GM10847 (cell line): Measurements from ENCODE around the gene SPINK1.

Experiments used
- POLR2A ChIP-seq: IDR thresholded peaks from 2 replicates; pipeline ENCODE4 v1.6.1; 2011; ENCODE audit not compliant: insufficient read length; ENCODE audit errors: extremely low read depth

The SPINK1 gene

DNA sequence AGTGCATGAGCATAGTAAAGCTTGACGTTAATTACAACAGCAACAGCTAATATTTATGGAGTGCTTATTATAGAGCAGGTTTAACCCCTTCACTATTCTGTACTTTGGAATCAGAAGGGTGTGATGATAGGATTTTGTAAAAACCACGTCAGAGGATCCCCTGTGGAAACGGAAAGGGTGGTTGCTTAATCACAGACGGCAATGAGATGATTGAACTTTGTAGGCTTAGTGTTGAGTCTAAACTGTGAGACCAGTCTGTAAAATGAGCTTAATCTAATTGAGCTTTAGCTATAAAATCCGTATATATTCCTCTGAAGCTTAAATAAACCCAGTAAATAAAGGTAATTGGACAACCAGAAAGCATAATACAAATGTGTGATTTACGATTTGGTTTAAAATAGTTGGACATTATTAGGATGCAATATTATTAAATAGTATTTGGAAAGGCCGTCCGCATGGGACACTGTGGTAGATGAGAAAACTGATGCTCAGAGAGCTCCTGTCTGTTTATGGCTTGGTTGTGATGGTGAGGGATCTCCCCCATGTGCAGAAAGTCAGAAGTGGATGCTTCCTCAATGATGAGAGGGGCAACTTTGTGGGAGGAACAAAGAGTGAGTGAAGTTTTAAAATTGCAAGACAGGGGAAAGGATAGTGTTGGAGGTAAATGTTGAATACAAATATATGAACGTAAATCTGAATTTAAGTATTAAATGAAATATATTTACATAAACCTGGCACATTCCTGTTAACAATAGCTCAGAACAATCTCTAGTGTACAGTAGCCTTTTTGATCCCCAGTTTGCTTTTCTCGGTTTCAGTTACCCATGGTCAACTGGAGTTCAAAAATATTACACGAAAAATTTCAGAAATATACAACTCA lies 23.7 kb upstream of the SPINK1 start:
- TF ChIP-seq POLR2A: no peak

DNA sequence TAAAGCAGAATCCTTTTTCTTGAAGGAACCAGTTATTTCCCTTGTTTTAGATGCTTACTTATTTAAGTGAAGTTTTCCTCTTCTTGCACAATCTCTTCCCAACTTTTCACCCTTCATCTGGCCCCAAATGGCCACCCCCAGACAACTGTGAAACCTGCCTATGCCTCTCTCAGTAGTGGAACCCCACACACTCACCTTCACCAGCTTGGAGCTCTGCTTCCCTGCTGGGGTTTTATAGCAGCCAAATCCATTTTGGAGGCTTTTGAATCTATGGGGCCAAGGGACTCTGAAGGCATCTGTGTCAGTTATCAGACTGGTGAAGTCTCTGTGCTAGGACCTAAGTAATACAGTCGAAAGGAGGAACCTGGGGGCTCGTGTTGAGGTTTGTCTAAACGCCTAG lies 22.9 kb upstream of the SPINK1 start:
- TF ChIP-seq POLR2A: no peak

DNA sequence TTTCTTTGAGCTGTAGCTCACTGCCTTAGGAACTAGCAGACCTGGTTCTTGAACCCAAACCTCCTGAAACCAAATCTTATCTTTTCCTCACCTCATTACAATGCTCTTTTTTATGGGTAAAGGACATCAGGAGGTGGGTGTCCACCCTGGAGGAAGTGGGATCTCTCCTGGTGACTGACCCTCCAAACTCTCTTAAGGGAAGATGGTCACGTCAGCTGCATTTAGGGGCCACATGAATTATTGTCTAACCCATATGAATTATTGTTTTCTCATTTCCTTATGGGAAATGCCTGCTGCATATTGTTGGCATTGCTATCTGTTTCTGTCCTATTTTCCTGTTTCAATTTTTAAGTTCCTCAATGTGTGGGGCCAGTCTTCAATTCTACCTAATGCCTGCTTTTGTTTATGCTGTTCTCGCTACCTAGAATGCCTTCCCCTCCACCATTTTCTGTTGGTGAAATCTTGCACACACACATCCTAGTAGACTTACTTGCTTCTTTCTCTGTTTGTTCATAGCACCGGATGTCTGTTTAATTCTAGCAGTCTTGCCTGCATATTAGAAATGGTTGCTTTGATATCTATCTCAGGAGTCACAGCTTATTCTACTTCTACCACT lies 22.0 kb upstream of the SPINK1 start:
- TF ChIP-seq POLR2A: no peak

DNA sequence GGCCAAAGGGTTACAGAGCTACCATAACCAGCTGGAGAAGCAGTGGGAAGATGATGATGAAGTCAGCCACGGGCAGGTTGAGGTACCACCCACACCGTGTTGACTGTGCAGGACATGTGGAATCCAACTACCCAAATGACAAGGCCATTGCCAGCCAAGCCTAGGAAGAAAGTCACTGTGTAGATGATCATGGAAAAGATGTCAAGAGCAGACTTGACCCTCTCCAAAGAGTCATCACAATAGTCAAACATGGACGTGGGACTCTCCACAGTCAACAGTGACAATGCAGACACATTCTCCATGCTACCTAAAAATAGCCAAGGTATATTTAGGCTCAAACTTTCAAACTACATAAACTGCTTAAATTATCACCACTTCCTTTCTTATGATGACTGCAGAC lies 20.9 kb upstream of the SPINK1 start:
- no peak for TF ChIP-seq POLR2A

DNA sequence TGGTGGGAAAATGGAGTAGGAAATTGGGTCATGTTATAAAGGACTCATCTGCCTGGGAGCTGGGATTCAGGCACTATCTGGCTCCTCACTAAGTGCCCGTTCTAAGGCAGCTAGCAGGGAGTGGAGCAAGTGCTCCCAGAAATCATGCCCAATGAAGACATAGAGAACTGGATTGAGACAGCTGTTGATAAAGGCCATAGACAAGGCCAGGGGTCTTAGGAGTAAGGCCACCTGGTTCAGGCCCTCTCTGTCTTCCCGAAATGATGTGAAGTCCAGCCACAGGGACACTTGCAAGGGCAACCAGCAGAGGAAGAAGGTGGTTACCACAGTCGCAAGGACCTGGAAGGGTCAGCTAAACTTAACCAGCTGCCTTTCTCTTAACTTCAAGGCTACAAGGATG lies 20.1 kb upstream of the SPINK1 start:
- no peak for TF ChIP-seq POLR2A

DNA sequence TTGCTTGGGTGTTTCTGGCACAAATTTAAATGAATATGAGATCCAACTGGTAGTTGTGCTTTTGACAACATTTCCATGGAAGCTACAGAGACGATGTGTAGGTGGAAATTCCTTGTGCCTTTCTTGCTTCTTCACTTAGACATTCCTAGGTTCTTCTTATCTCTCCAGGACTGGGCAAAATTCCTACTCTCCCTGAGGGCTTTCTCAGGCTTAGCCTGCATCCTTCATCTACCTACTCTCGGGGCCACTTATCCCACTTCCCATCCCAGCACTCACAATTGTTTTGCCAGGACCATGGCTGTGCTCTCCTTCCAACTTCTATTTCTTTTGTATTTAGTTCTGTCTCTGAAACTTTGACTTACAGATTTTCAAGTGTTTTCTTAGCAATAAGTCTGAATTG lies 17.8 kb upstream of the SPINK1 start:
- TF ChIP-seq POLR2A: no peak

DNA sequence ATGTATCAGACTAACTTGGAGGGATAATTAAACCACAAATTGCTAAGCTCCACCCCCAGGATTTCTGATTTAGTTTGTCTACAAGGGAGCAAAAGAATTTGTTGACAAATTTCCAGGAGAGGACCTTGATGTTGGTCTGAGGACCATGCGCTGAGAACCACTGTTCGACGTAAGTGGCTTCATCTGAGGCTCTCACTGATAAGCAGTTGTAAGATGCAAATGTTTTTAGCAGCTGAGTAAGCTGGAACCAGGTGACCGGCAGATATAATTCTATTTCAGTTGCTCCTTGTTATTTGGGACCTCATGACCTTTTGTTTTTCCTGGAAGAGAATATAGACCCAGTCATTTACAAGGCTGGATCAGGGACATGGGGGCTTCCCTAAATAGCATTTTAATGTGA lies 14.1 kb upstream of the SPINK1 start:
- no peak for TF ChIP-seq POLR2A

DNA sequence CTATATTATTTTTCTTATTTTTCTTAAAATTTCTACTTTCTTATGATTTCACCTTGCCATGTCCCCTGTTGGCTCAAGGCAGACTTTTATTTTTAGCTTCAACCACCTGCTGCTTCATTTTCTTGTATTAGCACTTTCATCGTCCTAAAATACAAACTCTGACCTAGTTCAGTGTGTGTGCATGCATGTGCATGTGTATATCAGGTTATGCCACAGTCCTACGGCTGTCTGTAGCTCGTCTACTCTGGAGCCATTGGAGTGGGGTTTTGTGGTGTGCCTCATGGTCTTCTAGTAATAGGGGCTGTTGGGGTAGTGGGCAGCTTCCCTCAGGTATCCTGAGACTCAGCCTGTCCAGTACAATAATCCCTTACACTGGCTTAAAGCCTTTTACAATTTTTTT lies 13.4 kb upstream of the SPINK1 start:
- no peak for TF ChIP-seq POLR2A

DNA sequence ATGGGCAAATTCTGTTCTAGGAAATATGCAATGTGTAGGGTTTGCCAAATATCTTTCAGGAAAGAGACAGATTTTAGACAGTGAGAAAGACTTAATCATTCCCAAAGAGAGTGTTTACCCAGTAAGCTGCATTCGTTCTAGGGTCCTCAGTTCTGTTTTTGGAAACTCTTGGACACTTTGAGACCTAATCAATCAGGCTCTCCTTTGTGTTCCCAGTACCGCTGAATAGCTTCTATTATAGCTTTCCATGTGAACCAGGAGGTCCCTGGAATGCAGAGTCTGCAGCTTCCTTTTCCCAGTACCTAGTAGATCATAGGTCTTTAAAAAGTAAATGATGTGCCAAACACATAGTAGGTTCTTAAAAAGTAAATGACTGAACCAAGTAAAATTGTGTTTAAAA lies 11.4 kb upstream of the SPINK1 start:
- TF ChIP-seq POLR2A: no peak

DNA sequence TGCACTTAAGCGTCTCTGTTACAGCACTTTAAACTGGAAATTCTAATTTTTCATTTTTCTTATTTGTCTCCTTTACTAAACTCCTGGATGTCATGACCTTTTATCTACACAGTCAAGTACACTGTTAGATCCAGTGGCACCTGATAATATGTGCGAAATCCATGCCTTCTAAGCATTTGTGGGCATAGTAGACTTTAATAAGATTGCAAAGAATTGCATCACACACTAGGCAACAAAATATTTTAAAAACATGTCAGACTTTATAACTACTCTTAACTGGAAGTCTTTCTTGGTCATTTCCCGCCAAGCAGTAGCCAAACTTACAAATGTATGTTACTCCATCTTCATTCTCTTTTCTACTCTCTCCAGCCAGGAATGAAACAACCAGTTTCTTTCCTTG lies 5.0 kb upstream of the SPINK1 start:
- TF ChIP-seq POLR2A: no peak

DNA sequence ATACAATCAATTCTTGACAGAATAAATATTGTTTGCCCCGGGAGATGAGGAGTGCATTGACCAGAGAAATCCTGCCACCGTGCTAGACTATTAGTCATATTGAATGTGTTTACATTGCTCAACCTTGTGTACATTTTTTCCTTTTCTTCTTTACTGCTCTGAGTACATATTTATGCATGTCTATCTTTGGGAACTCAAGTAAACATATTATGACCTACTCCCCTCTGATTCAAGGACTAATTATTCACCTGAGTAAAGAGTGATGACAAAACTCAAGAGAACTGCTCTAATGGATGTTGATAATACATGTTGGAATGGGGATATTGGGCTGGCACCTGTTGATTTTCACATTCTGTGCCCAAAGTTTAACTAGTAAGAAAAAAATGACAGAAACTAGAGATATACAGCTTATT lies 3.9 kb upstream of the SPINK1 start:
- no peak for TF ChIP-seq POLR2A

DNA sequence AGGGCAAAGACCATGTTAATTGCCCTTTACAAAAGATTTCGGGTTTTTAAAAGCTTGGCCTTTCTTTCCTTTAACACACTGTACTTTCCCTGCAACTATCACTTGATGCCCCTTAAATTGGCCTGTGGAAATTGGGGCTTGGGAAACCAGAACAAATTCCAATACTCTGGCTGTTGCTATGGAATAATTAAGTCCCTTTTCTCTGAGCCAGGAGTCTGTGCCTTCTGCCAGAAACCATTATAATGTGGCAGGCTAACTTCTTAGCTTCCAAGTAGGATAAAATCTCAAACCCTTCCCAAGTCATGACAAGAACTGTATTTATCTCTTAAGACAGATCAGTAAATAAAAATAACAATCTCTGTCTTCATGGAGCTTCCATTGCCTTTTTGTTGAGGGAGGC lies 1.1 kb upstream of the SPINK1 start:
- no peak for TF ChIP-seq POLR2A

DNA sequence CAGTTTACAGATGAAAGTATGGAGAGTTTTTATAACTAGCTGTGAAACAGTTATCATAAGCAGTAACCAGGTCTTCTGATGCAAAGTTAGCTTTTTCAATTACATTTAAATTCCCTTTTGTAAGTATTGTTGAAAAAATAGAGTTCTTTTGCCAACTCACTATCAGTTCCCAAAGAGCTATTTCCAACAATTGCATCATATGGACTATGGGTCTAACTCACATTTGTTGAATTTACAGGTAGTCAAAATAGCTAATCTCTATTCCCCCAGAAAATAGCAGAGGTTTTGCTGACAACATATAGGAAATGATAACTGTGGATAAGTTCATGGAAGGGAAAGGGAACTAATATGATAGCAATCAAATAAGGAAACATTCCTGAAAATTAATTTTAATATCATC lies 1.4 kb downstream of the SPINK1 start:
- TF ChIP-seq POLR2A: no peak

DNA sequence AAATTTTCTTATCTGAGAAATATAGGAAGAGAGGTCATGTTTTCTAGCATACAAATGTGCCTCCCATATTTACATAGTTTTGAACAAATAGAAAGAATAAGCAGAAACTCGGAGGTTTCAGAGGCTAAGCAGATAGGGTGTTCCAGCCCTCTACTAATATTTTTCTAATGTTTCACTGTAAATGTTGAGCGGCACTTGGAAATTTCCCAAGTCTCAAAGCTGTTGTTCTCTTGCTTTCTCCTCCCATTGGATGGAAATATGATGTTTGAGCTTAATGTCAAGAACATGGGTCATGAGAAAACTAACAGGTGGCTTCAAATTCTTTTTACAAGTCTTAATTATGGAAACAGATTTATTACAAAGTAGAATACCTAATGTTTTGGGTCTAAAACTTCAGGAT lies 5.1 kb downstream of the SPINK1 start:
- TF ChIP-seq POLR2A: no peak

DNA sequence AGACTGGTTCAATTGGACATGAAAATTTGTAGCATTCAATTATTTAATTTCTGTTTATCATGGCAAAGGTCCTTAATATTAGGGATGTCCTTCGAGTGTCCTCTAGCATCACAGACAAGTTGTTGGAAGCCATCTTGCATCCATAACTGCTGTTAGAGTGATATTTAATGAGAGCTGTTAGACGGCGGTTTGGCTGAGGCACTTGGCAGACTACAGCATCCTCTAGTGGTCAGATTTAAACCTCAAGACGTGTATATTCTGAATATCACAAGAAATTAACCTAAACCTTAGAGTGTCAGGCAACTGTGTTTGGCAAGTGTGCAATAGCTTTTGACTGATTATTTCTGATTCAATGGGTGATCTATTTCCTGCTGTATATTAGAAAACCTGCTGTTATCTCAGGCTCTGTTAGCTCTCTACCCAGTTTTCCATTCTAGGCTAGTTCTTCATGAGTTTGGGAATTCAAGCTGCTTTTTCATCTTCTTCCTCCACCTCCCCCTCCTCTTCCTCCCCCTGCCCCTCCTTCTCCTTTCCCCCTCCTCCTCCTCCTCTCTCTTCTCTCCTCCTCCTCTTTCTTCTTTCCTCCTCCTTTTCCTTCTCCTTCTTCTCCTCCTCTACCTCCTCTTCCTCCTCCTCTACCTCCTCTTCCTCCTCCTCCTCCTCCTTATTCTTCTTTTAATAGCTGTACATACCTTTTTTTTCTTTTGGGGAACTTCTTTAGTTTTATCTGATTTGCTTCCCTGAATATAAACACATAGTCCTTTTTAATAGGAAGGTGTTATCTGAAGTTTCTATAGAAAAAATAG lies 8.6 kb downstream of the SPINK1 start:
- no peak for TF ChIP-seq POLR2A

DNA sequence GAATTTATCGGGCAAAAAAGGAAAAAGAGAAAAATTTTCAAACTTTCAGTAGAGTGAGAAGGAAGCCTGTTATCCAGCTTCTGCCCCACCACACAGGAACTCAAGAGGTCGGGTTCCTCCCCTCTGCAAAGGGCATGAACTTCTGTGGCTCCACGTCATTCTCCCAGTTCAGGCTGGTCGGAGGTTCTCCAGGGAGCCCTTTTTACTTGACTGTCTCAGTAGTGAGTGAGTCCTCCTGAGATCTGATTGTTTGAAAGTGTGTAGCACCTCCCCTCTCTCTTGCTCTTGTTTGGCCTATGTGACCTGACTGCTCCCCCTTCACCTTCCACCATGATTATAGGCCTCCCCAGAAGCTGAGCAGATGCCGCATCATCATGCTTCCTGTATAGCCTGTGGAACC lies 9.7 kb downstream of the SPINK1 start:
- no peak for TF ChIP-seq POLR2A
